Suprapubic skin (tissue), 4 donors: ENCODE measurements around the gene GNB1.

Source experiments
- EP300 ChIP-seq: sonication (generic); formaldehyde crosslinking; IDR thresholded peaks from one replicate; pipeline ENCODE4 v1.6.1; 2017; ENCODE audit warnings: antibody characterized with exemption
- POLR2AphosphoS5 ChIP-seq, 3 donors: sonication (generic); formaldehyde crosslinking; IDR thresholded peaks; one replicate each; pipeline ENCODE4 v1.6.1; 2017; ENCODE audit warnings: antibody characterized with exemption in 3 of 3
- TF ChIP-seq, protein P1 (sequence below), 2 donors: fragments of 200-600 bp in 1 of 2; fragments of 450-650 bp in 1 of 2; sonication (generic) in 1 of 2; IDR thresholded peaks; one replicate each; pipeline ENCODE4 v1.5.1; 2016 to 2019; ENCODE audit warnings: antibody characterized with exemption in 2 of 2, mild to moderate bottlenecking in 1 of 2, moderate library complexity in 1 of 2

DNA sequence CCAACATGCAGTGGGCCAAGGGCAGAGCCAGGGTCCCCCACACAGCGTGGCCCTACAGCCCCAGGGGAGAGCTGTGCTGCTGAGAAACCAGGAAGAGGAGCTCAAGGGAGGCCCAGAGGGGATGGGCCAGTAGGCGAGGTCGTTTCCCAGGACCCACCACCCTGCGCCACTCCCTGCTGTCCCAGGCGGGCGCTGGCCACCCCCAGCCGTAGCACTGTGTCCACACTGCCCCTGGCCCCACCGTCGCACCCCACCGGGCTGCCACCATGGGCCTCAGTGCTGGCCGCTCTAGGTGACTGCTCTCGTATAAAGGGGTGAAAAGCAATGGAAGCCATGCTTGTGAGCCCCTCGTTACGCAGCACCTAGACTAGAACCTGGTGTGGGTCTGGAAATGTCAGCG, 135.0 kb downstream of the GNB1 start:
- TF ChIP-seq, protein P1, sequence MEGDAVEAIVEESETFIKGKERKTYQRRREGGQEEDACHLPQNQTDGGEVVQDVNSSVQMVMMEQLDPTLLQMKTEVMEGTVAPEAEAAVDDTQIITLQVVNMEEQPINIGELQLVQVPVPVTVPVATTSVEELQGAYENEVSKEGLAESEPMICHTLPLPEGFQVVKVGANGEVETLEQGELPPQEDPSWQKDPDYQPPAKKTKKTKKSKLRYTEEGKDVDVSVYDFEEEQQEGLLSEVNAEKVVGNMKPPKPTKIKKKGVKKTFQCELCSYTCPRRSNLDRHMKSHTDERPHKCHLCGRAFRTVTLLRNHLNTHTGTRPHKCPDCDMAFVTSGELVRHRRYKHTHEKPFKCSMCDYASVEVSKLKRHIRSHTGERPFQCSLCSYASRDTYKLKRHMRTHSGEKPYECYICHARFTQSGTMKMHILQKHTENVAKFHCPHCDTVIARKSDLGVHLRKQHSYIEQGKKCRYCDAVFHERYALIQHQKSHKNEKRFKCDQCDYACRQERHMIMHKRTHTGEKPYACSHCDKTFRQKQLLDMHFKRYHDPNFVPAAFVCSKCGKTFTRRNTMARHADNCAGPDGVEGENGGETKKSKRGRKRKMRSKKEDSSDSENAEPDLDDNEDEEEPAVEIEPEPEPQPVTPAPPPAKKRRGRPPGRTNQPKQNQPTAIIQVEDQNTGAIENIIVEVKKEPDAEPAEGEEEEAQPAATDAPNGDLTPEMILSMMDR (IDR thresholded peaks at IDR 0.05): no peak
- no peak for TF ChIP-seq EP300
- TF ChIP-seq POLR2AphosphoS5 (IDR thresholded peaks at IDR 0.05): no peak
